Activated naive CD4-positive, alpha-beta T cell treated with anti-CD3 and anti-CD28 coated beads for 36 hours (primary cell): Measurements from ENCODE around the gene EGR1. TPM values are rescaled to one million over a fixed set of nuclear protein-coding genes. Genes with fewer than 3 reads are reported as not detected.
A peak's percentile ranks its signal among the peaks of the same experiment; 100 is the strongest.

Source experiments
- CTCF ChIA-PET: fragments of 350-600 bp; sonication (Branson Sonifier 250); formaldehyde crosslinking; loops from one replicate; lab custom pipeline; 2021; ENCODE audit warnings: antibody characterized with exemption; lab: Charles Lee
- DNase-seq: peaks from one replicate; pipeline ENCODE4 v3.0.0-alpha.2; 2020
- H3K27ac Mint-ChIP-seq: one replicate; pipeline ENCODE4 v1.8.0; 2021; ENCODE audit warnings: mild to moderate bottlenecking, mixed read lengths
- H3K27me3 Mint-ChIP-seq: one replicate; pipeline ENCODE4 v1.8.0; 2021; ENCODE audit warnings: low read depth, mixed read lengths
- H3K36me3 Mint-ChIP-seq: one replicate; pipeline ENCODE4 v1.8.0; 2021; ENCODE audit warnings: low read depth, mixed read lengths
- H3K4me1 Mint-ChIP-seq: one replicate; pipeline ENCODE4 v1.8.0; 2021; ENCODE audit warnings: low read depth, mixed read lengths
- H3K4me3 Mint-ChIP-seq: one replicate; pipeline ENCODE4 v1.8.0; 2021; ENCODE audit warnings: mild to moderate bottlenecking, moderate library complexity, mixed read lengths
- H3K9me3 Mint-ChIP-seq: one replicate; pipeline ENCODE4 v1.8.0; 2021; ENCODE audit warnings: mixed read lengths
- intact Hi-C: fragments of 100-400 bp; cut with micrococcal nuclease; formaldehyde crosslinking; loops from one replicate; pipeline ENCODE4 v1.15.1; 2023
- total RNA-seq, 2 experiments: library from RNA; stranded (reverse); gene quantifications; one replicate each; pipeline ENCODE4 v1.2.3, GENCODE V29; 2021

The EGR1 gene
- total RNA-seq, 2 experiments from 2014 or later, result 20.4 to 20.7 TPM

GRCh38 chr5:138464388-138465260, 655 bp upstream of the EGR1 start:
- peaks cover 53% of the 10 kb centered on the region for H3K4me1 Mint-ChIP-seq

DNA sequence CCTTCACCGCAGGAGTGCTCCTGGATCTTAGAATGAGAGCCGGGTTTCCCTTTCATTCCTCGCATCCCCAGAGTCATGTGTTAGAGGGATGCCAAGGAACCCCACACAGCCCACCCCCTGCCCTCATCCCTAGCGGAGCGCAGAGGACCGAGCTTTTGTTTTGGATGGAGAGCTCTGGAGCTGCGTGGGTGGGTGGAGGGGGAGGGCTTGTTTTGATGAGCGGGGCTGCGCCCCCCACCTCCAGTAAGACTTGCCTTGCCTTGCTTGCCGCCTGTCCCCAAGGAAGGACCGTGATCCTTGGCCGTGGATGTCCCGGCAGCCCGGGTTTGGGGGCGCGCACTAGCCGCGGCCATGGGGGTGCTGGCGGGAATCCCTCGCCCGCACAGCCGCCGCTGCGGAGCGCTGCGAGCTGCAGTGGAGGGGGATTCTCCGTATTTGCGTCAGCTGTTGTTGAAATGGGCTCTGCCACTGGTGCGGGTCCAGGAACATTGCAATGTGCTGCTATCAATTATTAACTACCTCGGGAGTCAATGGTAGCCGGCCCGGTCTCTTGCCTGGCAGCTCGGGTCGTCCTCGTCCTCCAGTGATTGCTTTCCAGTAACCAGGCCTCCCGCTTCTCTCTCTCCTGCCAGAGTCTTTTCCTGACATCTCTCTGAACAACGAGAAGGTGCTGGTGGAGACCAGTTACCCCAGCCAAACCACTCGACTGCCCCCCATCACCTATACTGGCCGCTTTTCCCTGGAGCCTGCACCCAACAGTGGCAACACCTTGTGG, 1.0 kb downstream of the EGR1 start:
- no peaks in the 10 kb centered on the region for H3K27me3 Mint-ChIP-seq
- H3K4me3 Mint-ChIP-seq, result peak overlapping the region; percentile 83
- H3K9me3 Mint-ChIP-seq, result no peaks in the 10 kb centered on the region
- CTCF ChIA-PET, result interaction anchor here (0.6 to 6.1 kb wide), 8 partner anchors 11 to 387 kb away, joined by 3 to 51 read pairs (median 7); partner anchors contain the start of gene ETF1
- intact Hi-C loops, result loop anchor here (5.0 to 10.0 kb wide), 3 partner anchors 728 to 936 kb away; partner anchors contain the start of genes MATR3, SIL1 and SPATA24
- no peak overlapping the region for H3K27ac Mint-ChIP-seq
- peak; percentile 24 for DNase-seq
- peaks cover 21% of the 10 kb centered on the region for H3K36me3 Mint-ChIP-seq
- H3K4me1 Mint-ChIP-seq, result peaks cover 37% of the 10 kb centered on the region

More at GRCh38 chr5:138464388-138465260, 655 bp upstream of the EGR1 start:
- H3K4me3 Mint-ChIP-seq, result peak overlapping the region; percentile 83
- H3K9me3 Mint-ChIP-seq, result no peaks in the 10 kb centered on the region
- CTCF ChIA-PET, result interaction anchor here (0.6 to 6.1 kb wide), 9 partner anchors 10 to 165 kb away, joined by 3 to 51 read pairs (median 6); partner anchors contain the start of genes ETF1 and KDM3B
- peak overlapping the region; percentile 93 for H3K27ac Mint-ChIP-seq
- peaks cover 21% of the 10 kb centered on the region for H3K36me3 Mint-ChIP-seq
- no peaks in the 10 kb centered on the region for H3K27me3 Mint-ChIP-seq
- DNase-seq, result peak; percentile 99
- intact Hi-C loops, result loop anchor here (1.0 to 10.0 kb wide), 14 partner anchors 25 to 938 kb away; partner anchors contain the start of genes BRD8, CDC23, CDC25C and ETF1

DNA sequence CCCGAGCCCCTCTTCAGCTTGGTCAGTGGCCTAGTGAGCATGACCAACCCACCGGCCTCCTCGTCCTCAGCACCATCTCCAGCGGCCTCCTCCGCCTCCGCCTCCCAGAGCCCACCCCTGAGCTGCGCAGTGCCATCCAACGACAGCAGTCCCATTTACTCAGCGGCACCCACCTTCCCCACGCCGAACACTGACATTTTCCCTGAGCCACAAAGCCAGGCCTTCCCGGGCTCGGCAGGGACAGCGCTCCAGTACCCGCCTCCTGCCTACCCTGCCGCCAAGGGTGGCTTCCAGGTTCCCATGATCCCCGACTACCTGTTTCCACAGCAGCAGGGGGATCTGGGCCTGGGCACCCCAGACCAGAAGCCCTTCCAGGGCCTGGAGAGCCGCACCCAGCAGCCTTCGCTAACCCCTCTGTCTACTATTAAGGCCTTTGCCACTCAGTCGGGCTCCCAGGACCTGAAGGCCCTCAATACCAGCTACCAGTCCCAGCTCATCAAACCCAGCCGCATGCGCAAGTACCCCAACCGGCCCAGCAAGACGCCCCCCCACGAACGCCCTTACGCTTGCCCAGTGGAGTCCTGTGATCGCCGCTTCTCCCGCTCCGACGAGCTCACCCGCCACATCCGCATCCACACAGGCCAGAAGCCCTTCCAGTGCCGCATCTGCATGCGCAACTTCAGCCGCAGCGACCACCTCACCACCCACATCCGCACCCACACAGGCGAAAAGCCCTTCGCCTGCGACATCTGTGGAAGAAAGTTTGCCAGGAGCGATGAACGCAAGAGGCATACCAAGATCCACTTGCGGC, 1.8 kb downstream of the EGR1 start:
- peak overlapping the region; percentile 18 for H3K27ac Mint-ChIP-seq
- no peaks in the 10 kb centered on the region for H3K9me3 Mint-ChIP-seq
- no peaks in the 10 kb centered on the region for H3K27me3 Mint-ChIP-seq
- intact Hi-C loops, result loop anchor here (5.0 to 10.0 kb wide), 3 partner anchors 728 to 935 kb away; partner anchors contain the start of genes MATR3, SIL1 and SPATA24
- peak overlapping the region; percentile 83 for H3K4me3 Mint-ChIP-seq
- peaks cover 30% of the 10 kb centered on the region for H3K4me1 Mint-ChIP-seq
- H3K36me3 Mint-ChIP-seq, result peaks cover 21% of the 10 kb centered on the region
- CTCF ChIA-PET, result interaction anchor here (0.6 to 6.1 kb wide), 5 partner anchors 12 to 37 kb away, joined by 3 to 51 read pairs (median 4); no protein-coding TSS in a partner anchor
- DNase-seq, result no peak

GRCh38 chr5:138467711-138468132, 2.4 kb downstream of the EGR1 start:
- Mint-ChIP-seq H3K27me3 (no peaks in the 10 kb centered on the region), H3K4me3 (peak overlapping the region; percentile 83), H3K4me1 (peaks cover 30% of the 10 kb centered on the region), H3K36me3 (peaks cover 21% of the 10 kb centered on the region), H3K27ac (no peak overlapping the region), H3K9me3 (no peaks in the 10 kb centered on the region)
- intact Hi-C loops, result loop anchor here (5.0 to 10.0 kb wide), 3 partner anchors 727 to 935 kb away; partner anchors contain the start of genes MATR3, SIL1 and SPATA24
- CTCF ChIA-PET, result interaction anchor here (1.0 kb wide), 1 partner anchor 18 kb away, joined by 3 read pairs; no protein-coding TSS in a partner anchor
- DNase-seq, result no peak

- Mint-ChIP-seq H3K27me3 (no peaks in the 10 kb centered on the region), H3K9me3 (no peaks in the 10 kb centered on the region), H3K36me3 (peaks cover 21% of the 10 kb centered on the region), H3K27ac (no peak overlapping the region), H3K4me3 (peak overlapping the region; percentile 83), H3K4me1 (peaks cover 29% of the 10 kb centered on the region)
- DNase-seq, result no peak
- CTCF ChIA-PET, result interaction anchor here (1.0 to 1.3 kb wide), 2 partner anchors 18 to 35 kb away, joined by 3 read pairs; no protein-coding TSS in a partner anchor
- intact Hi-C loops, result loop anchor here (5.0 to 10.0 kb wide), 3 partner anchors 726 to 934 kb away; partner anchors contain the start of genes MATR3, SIL1 and SPATA24
Observed at GRCh38 chr5:138468133-138468965, 3.1 kb downstream of the EGR1 start.

GRCh38 chr5:138468966-138469539, 3.8 kb downstream of the EGR1 start:
- no peak overlapping the region for H3K27ac Mint-ChIP-seq

GRCh38 chr5:138469540-138470321, 4.5 kb downstream of the EGR1 start:
- no peak for DNase-seq
- Mint-ChIP-seq H3K27ac (no peak overlapping the region), H3K4me1 (peaks cover 25% of the 10 kb centered on the region), H3K9me3 (no peaks in the 10 kb centered on the region), H3K36me3 (peaks cover 21% of the 10 kb centered on the region), H3K27me3 (no peaks in the 10 kb centered on the region), H3K4me3 (no peak overlapping the region)
- CTCF ChIA-PET, result interaction anchor here (1.3 kb wide), 1 partner anchor 34 kb away, joined by 3 read pairs; no protein-coding TSS in a partner anchor
- intact Hi-C loops, result loop anchor here (5.0 to 10.0 kb wide), 3 partner anchors 725 to 933 kb away; partner anchors contain the start of genes MATR3, SIL1 and SPATA24

More at GRCh38 chr5:138468966-138469539, 3.8 kb downstream of the EGR1 start:
- H3K9me3 Mint-ChIP-seq, result no peaks in the 10 kb centered on the region
- intact Hi-C loops, result loop anchor here (5.0 to 10.0 kb wide), 3 partner anchors 726 to 933 kb away; partner anchors contain the start of genes MATR3, SIL1 and SPATA24
- H3K4me1 Mint-ChIP-seq, result peaks cover 25% of the 10 kb centered on the region
- no peaks in the 10 kb centered on the region for H3K27me3 Mint-ChIP-seq
- CTCF ChIA-PET, result interaction anchor here (1.3 kb wide), 1 partner anchor 35 kb away, joined by 3 read pairs; no protein-coding TSS in a partner anchor
- peaks cover 21% of the 10 kb centered on the region for H3K36me3 Mint-ChIP-seq
- H3K4me3 Mint-ChIP-seq, result no peak overlapping the region
- DNase-seq, result no peak

DNA sequence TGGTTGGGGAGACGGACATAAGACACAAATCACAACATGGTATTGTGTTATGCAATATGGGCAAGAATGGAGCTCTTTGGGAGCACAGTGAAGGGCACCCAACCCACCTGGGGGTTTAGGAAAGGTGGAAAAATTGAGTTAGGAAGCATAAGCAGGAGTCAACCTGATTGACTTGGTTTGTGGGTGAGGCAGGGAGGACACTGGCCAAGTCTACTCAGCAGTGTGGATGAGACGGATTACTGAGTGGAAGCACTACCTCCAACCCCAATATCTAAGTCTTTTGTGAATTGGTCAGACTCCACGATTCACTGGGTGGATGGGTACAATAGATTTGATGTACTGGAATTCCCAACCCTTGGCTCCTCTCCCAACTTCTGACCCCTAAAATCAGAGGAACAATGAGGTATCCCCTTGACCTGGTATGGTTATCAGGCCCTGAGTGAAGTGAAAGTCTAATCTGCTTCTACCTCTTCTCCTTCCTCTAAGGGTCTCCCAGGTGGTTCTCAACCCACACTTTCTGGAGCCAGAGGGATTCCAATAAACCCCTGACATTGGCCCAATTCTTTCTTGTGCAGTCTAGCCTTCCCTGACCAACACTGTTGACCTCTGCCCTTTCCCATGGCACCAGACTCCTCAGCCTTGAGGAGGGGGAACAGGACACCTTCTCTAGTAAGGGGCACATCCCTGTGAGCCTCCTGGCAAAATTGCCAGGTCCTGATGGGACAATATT, 5.2 kb downstream of the EGR1 start:
- Mint-ChIP-seq H3K4me3 (no peak overlapping the region), H3K27ac (no peak overlapping the region), H3K27me3 (no peaks in the 10 kb centered on the region), H3K9me3 (no peaks in the 10 kb centered on the region), H3K4me1 (peaks cover 25% of the 10 kb centered on the region), H3K36me3 (peaks cover 21% of the 10 kb centered on the region)
- CTCF ChIA-PET, result no interaction called here
- intact Hi-C loops, result no loop called here
- DNase-seq, result no peak

- CTCF ChIA-PET, result no interaction called here
- Mint-ChIP-seq H3K4me1 (peaks cover 25% of the 10 kb centered on the region), H3K36me3 (peaks cover 21% of the 10 kb centered on the region), H3K9me3 (no peaks in the 10 kb centered on the region), H3K27me3 (no peaks in the 10 kb centered on the region), H3K27ac (no peak overlapping the region), H3K4me3 (no peak overlapping the region)
- DNase-seq, result no peak
- intact Hi-C loops, result no loop called here
Observed at GRCh38 chr5:138471052-138471361, 5.7 kb downstream of the EGR1 start.
